Endothelial cell of umbilical vein (primary cell): Measurements from ENCODE around the gene GLOD4. TPM values are rescaled to one million over a fixed set of nuclear protein-coding genes. Genes with fewer than 3 reads are reported as not detected.

Source experiments
- BruUV-seq: library from RNA; stranded (reverse); fragments of 400-500 nt; replicated peaks from 2 replicates; lab custom pipeline; 2021; lab: Mats Ljungman, UMichigan
- CTCF ChIA-PET: fragments of 300-600, 350-600 bp; sonication (Branson Sonifier 250); formaldehyde crosslinking; loops from one replicate; lab custom pipeline; 2021; ENCODE audit warnings: antibody characterized with exemption, inconsistent platforms; lab: Charles Lee
- POLR2A ChIA-PET: fragments of 300-600, 350-600 bp; sonication (Branson Sonifier 250); formaldehyde crosslinking; loops from one replicate; lab custom pipeline; 2021; ENCODE audit warnings: antibody characterized with exemption, inconsistent platforms; lab: Charles Lee
- DNase-seq: peaks from one replicate; pipeline ENCODE4 v3.0.0-alpha.2; 2011; ENCODE audit warnings: low read depth, low spot score
- FAIRE-seq: peaks from 2 replicates; lab custom pipeline; 2011; peaks lifted over from hg19 to GRCh38; lab: Jason Lieb, UNC
- H2AFZ ChIP-seq: 2 replicates; pipeline ENCODE4 v1.6.0; 2012; ENCODE audit warnings: low read depth, low read length, control low read depth, inconsistent platforms
- H3K27ac ChIP-seq: 2 replicates; pipeline ENCODE4 v1.5.1; 2011; ENCODE audit warnings: low read depth, mild to moderate bottlenecking, control low read depth, low read length, moderate library complexity; ENCODE audit not compliant: insufficient read depth
- H3K27me3 ChIP-seq, 2 experiments: 2 replicates each; pipeline versions ENCODE4 v1.6.0 to v1.6.1; 2011; ENCODE audit warnings: low read length in 2 of 2, mixed read lengths in 1 of 2; ENCODE audit not compliant: control insufficient read depth in 2 of 2, insufficient read depth in 2 of 2
- H3K36me3 ChIP-seq, 2 experiments: 2 replicates in 1 of 2; 3 replicates in 1 of 2; pipeline ENCODE4 v1.5.1; 2011; ENCODE audit warnings: low read length in 2 of 2, mild to moderate bottlenecking in 1 of 2, moderate library complexity in 1 of 2; ENCODE audit not compliant: control insufficient read depth in 2 of 2, insufficient read depth in 2 of 2; ENCODE audit errors: extremely low read depth in 1 of 2
- H3K4me1 ChIP-seq: 3 replicates; pipeline ENCODE4 v1.5.1; 2011; ENCODE audit warnings: mild to moderate bottlenecking, low read length; ENCODE audit not compliant: control insufficient read depth, insufficient read depth; ENCODE audit errors: extremely low read depth
- H3K4me2 ChIP-seq: 2 replicates; pipeline ENCODE4 v1.6.1; 2011; ENCODE audit warnings: low read length, control low read depth, mixed read lengths; ENCODE audit not compliant: insufficient read depth
- H3K4me3 ChIP-seq, 3 experiments: fragments of 200-600 bp in 1 of 3; sonication (generic), shearing (Covaris generic) in 1 of 3; replicated peaks in 1 of 3; 2 replicates each; pipeline ENCODE4 v1.5.1; 2011 to 2016; ENCODE audit warnings: control low read depth in 3 of 3, low read length in 3 of 3, mild to moderate bottlenecking in 2 of 3, inconsistent platforms in 1 of 3, low read depth in 1 of 3, moderate library complexity in 1 of 3; ENCODE audit not compliant: insufficient read depth in 1 of 3
- H3K79me2 ChIP-seq: 2 replicates; pipeline ENCODE4 v1.6.0; 2012; ENCODE audit warnings: low read length, inconsistent platforms; ENCODE audit not compliant: control insufficient read depth, insufficient read depth
- H3K9ac ChIP-seq: replicated peaks from 2 replicates; pipeline ENCODE3; 2011; ENCODE audit warnings: low read length, control low read depth; ENCODE audit not compliant: insufficient read depth; ENCODE audit errors: extremely low read depth
- H3K9me1 ChIP-seq: replicated peaks from 3 replicates; pipeline ENCODE4 v1.6.0; 2011; ENCODE audit warnings: mild to moderate bottlenecking, low read length; ENCODE audit not compliant: control insufficient read depth, insufficient read depth; ENCODE audit errors: extremely low read depth
- H3K9me3 ChIP-seq: replicated peaks from 2 replicates; pipeline ENCODE4 v1.5.1; 2012; ENCODE audit warnings: low read length, inconsistent platforms; ENCODE audit not compliant: control insufficient read depth, insufficient read depth
- H4K20me1 ChIP-seq: replicated peaks from 2 replicates; pipeline ENCODE3; 2011; ENCODE audit warnings: mild to moderate bottlenecking, low read length; ENCODE audit not compliant: control insufficient read depth, insufficient read depth; ENCODE audit errors: extremely low read depth
- CTCF ChIP-seq, 2 donors: IDR thresholded peaks; 1 replicate in 1 of 2; 2 replicates in 1 of 2; pipeline ENCODE4 v1.5.1; 2011; ENCODE audit warnings: low read length in 2 of 2, mild to moderate bottlenecking in 2 of 2, moderate library complexity in 2 of 2, control low read depth in 1 of 2, inconsistent platforms in 1 of 2, low read depth in 1 of 2; ENCODE audit not compliant: insufficient read depth in 1 of 2; ENCODE audit errors: extremely low read depth in 1 of 2
- EZH2 ChIP-seq: IDR thresholded peaks from 2 replicates; pipeline ENCODE4 v1.6.1; 2012; ENCODE audit warnings: borderline replicate concordance, low read depth, mild to moderate bottlenecking, moderate library complexity, low read length, inconsistent platforms; ENCODE audit not compliant: severe bottlenecking
- FOS ChIP-seq: IDR thresholded peaks from 2 replicates; pipeline ENCODE4 v1.6.1; 2011; ENCODE audit warnings: mild to moderate bottlenecking, low read length, moderate library complexity, borderline replicate concordance; ENCODE audit not compliant: insufficient read depth
- GATA2 ChIP-seq: IDR thresholded peaks from 2 replicates; pipeline ENCODE4 v1.7.0; 2011; ENCODE audit warnings: low read depth, mild to moderate bottlenecking, moderate library complexity, mixed read lengths, low read length; ENCODE audit not compliant: insufficient read length, insufficient read depth
- JUN ChIP-seq: IDR thresholded peaks from 2 replicates; pipeline ENCODE4 v1.6.1; 2011; ENCODE audit warnings: borderline replicate concordance, low read depth; ENCODE audit not compliant: insufficient read length, insufficient read depth
- MAX ChIP-seq: IDR thresholded peaks from 2 replicates; pipeline ENCODE4 v1.6.1; 2011; ENCODE audit not compliant: insufficient read depth, insufficient read length
- MYC ChIP-seq: IDR thresholded peaks from one replicate; pipeline ENCODE4 v1.6.1; 2011; ENCODE audit warnings: mild to moderate bottlenecking, low read depth, low read length
- POLR2A ChIP-seq: IDR thresholded peaks from 2 replicates; pipeline ENCODE4 v1.6.1; 2012; ENCODE audit warnings: low read depth, mild to moderate bottlenecking, control low read depth, low read length
- POLR2AphosphoS5 ChIP-seq: IDR thresholded peaks from 2 replicates; pipeline ENCODE4 v1.6.1; 2012; ENCODE audit warnings: low read depth, mild to moderate bottlenecking, control low read depth, low read length, moderate library complexity; ENCODE audit not compliant: insufficient read depth
- dilution Hi-C: fragments of 300-500 bp; cut with MboI; formaldehyde crosslinking; loops from one replicate; pipeline ENCODE4 v1.15.0; 2019; ENCODE audit warnings: low sequenced_read_pairs; ENCODE audit not compliant: extremely low pct_ligation_motif_present
- intact Hi-C: fragments of 100-400 bp; cut with micrococcal nuclease; formaldehyde crosslinking; loops from one replicate; pipeline ENCODE4 v1.10.0; 2022
- polyA plus RNA-seq, 4 experiments: library from polyadenylated mRNA; depleted of rRNA in 3 of 4; stranded (reverse) in 3 of 4; unstranded in 1 of 4; fragments of >200 nt; gene quantifications; 2 replicates each; pipeline versions ENCODE4 v1.2.1 to v1.2.3, GENCODE V29; 2011 to 2012; ENCODE audit warnings: missing spikeins in 1 of 4
- total RNA-seq: library from RNA; stranded (reverse); gene quantifications from 2 replicates; pipeline ENCODE4 v1.2.3, GENCODE V29; 2021

The GLOD4 gene
- total and polyA plus RNA-seq, 2 donors (not counting 3 experiments of a cell fraction or from before 2014, with no cell fraction given), result 41.3 to 84.2 TPM

DNA sequence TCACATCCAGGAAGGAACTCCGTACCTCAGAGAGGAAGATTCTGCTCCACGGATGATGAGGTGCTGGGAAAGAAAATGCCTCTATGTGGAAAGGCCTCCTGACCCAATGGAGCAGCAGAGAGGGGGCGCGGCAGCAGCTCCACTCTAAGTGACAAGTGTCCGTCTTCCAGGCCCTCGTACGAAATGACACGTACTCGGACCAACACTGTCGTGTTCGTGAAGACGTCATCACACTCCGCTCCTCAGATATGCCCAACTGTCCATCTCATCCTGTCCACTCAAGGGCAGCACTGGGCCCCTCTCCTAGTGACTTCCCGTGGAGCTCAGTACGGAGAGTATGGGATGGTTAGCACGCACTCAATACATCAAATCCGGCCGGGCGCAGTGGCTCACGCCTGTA lies 32.3 kb upstream of the GLOD4 start:
- BruUV-seq, result no TSS peak
- H3K4me1 ChIP-seq, result no peaks in the 10 kb centered on the region
- H3K27me3 ChIP-seq, result no peaks in the 10 kb centered on the region
- H3K4me3 ChIP-seq, result no peak overlapping the region
- H3K27ac ChIP-seq, result no peak overlapping the region
- H3K9ac ChIP-seq, result no peak overlapping the region
- ChIA-PET CTCF (interaction anchor here (0.8 to 1.2 kb wide), 2 partner anchors 167 to 182 kb away, joined by 4 read pairs; partner anchors contain the start of gene TIMM22), POLR2A (no interaction called here)
- no peaks in the 10 kb centered on the region for H3K79me2 ChIP-seq
- no peaks in the 10 kb centered on the region for H3K9me3 ChIP-seq
- intact Hi-C loops, result no loop called here
- H2AFZ ChIP-seq, result no peak overlapping the region
- no peak for FAIRE-seq
- TF ChIP-seq JUN, result no peak
- TF ChIP-seq MAX, result no peak
- no peak for TF ChIP-seq MYC
- no peak for TF ChIP-seq CTCF (IDR thresholded peaks at IDR 0.05; ENCODE audit: extremely low read depth in 1 of 2, insufficient read depth in 1 of 2, low read depth in 1 of 2, low read length in 2 of 2)
- no peak for TF ChIP-seq POLR2AphosphoS5
- no peak for TF ChIP-seq EZH2
- no peak for TF ChIP-seq POLR2A
- no peak for TF ChIP-seq GATA2
- no peak for TF ChIP-seq FOS
- no peak overlapping the region for H3K4me2 ChIP-seq
- dilution Hi-C loops, result no loop called here
- no peaks in the 10 kb centered on the region for H3K9me1 ChIP-seq
- DNase-seq, result no peak
- peaks cover 0 to 22% of the 10 kb centered on the region in 2 experiments for H3K36me3 ChIP-seq
- no peaks in the 10 kb centered on the region for H4K20me1 ChIP-seq
